Lower leg skin (tissue), 3 donors: ENCODE data around the gene NFKBIA.

Experiments
- CTCF ChIP-seq, 3 donors: fragments of 450-650 bp; IDR thresholded peaks; one replicate each; pipeline ENCODE4 v1.5.1; 2016; ENCODE audit warnings: antibody characterized with exemption in 3 of 3, mild to moderate bottlenecking in 3 of 3, moderate library complexity in 2 of 3
- POLR2A ChIP-seq, 2 donors: fragments of 450-650 bp; IDR thresholded peaks; one replicate each; pipeline ENCODE4 v1.6.1; 2016 to 2017; ENCODE audit warnings: antibody characterized with exemption in 2 of 2, mild to moderate bottlenecking in 1 of 2, moderate library complexity in 1 of 2

GRCh38 chr14:35362450-35362849, 42.1 kb downstream of the NFKBIA start:
- no peak for TF ChIP-seq CTCF (IDR thresholded peaks at IDR 0.05)
- no peak for TF ChIP-seq POLR2A (IDR thresholded peaks at IDR 0.05)
